Left hindlimb (tissue), 1 donor: ENCODE measurements around the gene MTUS2.

Source experiments
- DNase-seq: peaks from one replicate; pipeline ENCODE4 v3.0.0-alpha.2; 2018

The MTUS2 gene

GRCh38 chr13:28859717-28860116, 39.6 kb downstream of the MTUS2 start:
- no peak for DNase-seq

- no peak for DNase-seq
These were observed 44.4 kb downstream of the MTUS2 start for GRCh38 chr13:28864544-28864943.

GRCh38 chr13:28865149-28865744, 45.1 kb downstream of the MTUS2 start:
- no peak for DNase-seq

- no peak for DNase-seq
These were observed 45.8 kb downstream of the MTUS2 start for GRCh38 chr13:28865951-28866350.

GRCh38 chr13:28866932-28867331, 46.8 kb downstream of the MTUS2 start:
- DNase-seq: no peak

GRCh38 chr13:28867564-28867963, 47.4 kb downstream of the MTUS2 start:
- DNase-seq: no peak

- DNase-seq: no peak
These were observed 52.5 kb downstream of the MTUS2 start for GRCh38 chr13:28872427-28873176.

GRCh38 chr13:28875846-28876615, 55.9 kb downstream of the MTUS2 start:
- no peak for DNase-seq

- DNase-seq: no peak
These were observed 57.3 kb downstream of the MTUS2 start for GRCh38 chr13:28877408-28877807.

- no peak for DNase-seq
These were observed 65.0 kb downstream of the MTUS2 start for GRCh38 chr13:28885181-28885580.

- DNase-seq: no peak
These were observed 69.1 kb downstream of the MTUS2 start for GRCh38 chr13:28889086-28889732.

- DNase-seq: no peak
These were observed 70.6 kb downstream of the MTUS2 start for GRCh38 chr13:28890712-28891111.

- no peak for DNase-seq
These were observed 97.9 kb downstream of the MTUS2 start for GRCh38 chr13:28918030-28918429.

- DNase-seq: no peak
These were observed 102.2 kb downstream of the MTUS2 start for GRCh38 chr13:28922341-28922740.

- no peak for DNase-seq
These were observed 115.0 kb downstream of the MTUS2 start for GRCh38 chr13:28935104-28935503.

GRCh38 chr13:28942906-28943305, 122.8 kb downstream of the MTUS2 start:
- no peak for DNase-seq

- no peak for DNase-seq
These were observed 133.7 kb downstream of the MTUS2 start for GRCh38 chr13:28953714-28954418.

GRCh38 chr13:28954419-28954725, 134.2 kb downstream of the MTUS2 start:
- DNase-seq: no peak

GRCh38 chr13:28954810-28955209, 134.7 kb downstream of the MTUS2 start:
- DNase-seq: no peak

GRCh38 chr13:28955264-28955966, 135.3 kb downstream of the MTUS2 start:
- no peak for DNase-seq

- DNase-seq: no peak
These were observed 137.9 kb downstream of the MTUS2 start for GRCh38 chr13:28958018-28958417.

- no peak for DNase-seq
These were observed 138.3 kb downstream of the MTUS2 start for GRCh38 chr13:28958441-28958840.
